Measurements from ENCODE around the gene TFAM.

DNA sequence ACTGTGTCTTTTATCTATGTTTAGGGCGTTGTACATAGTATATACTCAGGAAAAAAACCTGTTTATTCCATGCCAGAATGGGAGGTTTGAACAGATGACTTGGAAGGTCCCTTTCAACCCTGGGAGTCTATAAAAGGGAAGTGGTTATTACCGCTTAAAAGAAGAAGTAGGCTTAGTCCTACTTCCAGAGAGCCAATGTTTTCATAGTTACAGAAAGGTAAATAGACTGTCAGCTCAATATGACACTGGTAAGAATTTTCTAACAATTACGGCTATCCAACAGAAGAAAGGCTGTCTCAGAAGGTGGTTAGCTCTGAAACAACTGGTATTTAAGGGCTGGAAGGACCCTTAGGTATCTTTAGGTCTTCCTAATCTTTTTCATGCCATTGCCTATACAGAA, 1.1 kb upstream of the TFAM start:
- TF ChIP-seq, protein P1, sequence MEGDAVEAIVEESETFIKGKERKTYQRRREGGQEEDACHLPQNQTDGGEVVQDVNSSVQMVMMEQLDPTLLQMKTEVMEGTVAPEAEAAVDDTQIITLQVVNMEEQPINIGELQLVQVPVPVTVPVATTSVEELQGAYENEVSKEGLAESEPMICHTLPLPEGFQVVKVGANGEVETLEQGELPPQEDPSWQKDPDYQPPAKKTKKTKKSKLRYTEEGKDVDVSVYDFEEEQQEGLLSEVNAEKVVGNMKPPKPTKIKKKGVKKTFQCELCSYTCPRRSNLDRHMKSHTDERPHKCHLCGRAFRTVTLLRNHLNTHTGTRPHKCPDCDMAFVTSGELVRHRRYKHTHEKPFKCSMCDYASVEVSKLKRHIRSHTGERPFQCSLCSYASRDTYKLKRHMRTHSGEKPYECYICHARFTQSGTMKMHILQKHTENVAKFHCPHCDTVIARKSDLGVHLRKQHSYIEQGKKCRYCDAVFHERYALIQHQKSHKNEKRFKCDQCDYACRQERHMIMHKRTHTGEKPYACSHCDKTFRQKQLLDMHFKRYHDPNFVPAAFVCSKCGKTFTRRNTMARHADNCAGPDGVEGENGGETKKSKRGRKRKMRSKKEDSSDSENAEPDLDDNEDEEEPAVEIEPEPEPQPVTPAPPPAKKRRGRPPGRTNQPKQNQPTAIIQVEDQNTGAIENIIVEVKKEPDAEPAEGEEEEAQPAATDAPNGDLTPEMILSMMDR (conservative IDR thresholded peaks at IDR 0.05) = no peak
- no peak for TF ChIP-seq ZFX (IDR thresholded peaks at IDR 0.05)

Data from C4-2B (cell line).